Suppressor macrophage treated with lipopolysaccharide for 1 hour (primary cell): ENCODE measurements around the gene RAB28.
A peak's percentile ranks its signal among the peaks of the same experiment; 100 is the strongest.

Experiments used
- DNase-seq, 3 donors: peaks; one replicate each; pipeline ENCODE4 v3.0.0-alpha.2; 2020 to 2022

RAB28 gene

DNA sequence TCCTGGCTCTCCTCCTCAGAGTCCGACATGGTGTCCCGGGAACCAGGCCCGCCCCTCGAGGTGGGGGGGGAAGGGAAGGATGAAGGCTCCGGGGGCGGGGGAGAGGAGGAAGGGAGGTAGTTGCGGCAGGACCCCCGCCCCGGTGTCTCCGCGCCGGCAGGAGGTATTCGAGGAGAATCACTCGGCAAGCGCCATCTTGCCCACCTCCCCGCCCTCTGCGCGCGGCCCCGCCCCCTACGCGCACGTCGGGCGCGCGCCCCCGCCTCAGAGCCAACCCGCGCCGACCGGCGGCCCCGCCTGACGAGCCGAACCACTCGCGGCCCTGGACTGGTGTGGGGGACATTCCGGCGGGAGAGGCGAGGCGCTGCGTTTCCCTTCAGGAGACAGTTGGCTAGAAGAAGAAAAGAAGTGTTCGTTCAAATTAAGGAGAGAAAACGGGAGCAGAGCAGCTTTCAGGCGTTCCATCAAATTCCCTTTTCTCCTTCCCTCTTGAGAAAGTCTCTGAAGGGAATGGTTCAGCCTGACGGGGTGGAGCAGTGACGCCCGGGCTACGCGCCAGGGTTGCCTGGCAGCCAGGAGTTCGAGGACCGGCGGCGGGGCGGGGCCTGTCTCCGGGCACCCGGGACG lies at the start of gene RAB28:
RAB28 (minus strand) TSS at position 219 of the 627 bp plus-strand sequence.
- DNase-seq, result peak; percentile 92 to 98 (median 97)

- no peak for DNase-seq
These were observed 47.5 kb upstream of the RAB28 start for GRCh38 chr4:13531625-13531998.

- DNase-seq, result no peak
These were observed 46.9 kb upstream of the RAB28 start for GRCh38 chr4:13530823-13531624.

DNA sequence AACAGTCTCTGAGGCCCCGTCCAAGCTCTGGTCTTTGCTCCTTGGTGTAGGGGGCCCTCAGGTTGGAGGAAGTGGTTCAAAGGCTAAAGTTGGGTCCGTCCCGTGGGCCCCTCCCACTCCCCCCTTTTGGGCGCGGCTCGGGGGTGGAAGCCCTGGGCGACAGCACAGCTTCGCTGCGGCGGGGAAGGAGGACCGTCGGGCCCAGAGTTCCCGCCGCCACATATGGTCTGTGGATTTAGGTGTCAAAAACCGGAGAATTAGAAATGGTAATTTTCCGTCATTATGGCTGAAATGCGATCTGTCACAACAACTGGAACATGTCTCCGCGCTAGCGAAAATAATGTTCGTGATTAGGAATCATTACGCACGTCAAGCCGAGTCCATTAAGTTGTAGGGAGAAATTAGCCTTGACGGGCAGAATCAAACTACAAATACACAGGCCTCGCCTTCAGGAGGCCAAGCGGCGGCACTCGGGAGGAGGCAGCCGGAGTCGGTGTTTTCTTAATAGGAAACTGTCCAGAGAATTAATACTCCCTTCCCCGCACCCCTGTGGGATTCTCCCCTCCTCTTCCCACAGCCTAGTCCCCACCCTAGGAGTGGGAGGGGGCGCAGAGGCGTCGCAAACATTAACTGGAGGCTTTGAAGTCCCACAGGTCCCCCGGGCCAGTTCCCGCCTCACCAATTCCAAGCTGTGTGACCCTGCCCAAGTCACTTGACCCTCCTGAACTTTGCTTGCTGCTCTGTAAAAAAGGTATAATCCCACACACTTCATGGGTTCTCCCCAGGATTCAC lies 45.2 kb upstream of the RAB28 start:
- no peak for DNase-seq

GRCh38 chr4:13528821-13529127 lies 44.6 kb upstream of the RAB28 start:
- DNase-seq, result no peak

- DNase-seq, result peak; percentile 44 to 61 (median 55)
These were observed 44.1 kb upstream of the RAB28 start for GRCh38 chr4:13527981-13528820.

DNA sequence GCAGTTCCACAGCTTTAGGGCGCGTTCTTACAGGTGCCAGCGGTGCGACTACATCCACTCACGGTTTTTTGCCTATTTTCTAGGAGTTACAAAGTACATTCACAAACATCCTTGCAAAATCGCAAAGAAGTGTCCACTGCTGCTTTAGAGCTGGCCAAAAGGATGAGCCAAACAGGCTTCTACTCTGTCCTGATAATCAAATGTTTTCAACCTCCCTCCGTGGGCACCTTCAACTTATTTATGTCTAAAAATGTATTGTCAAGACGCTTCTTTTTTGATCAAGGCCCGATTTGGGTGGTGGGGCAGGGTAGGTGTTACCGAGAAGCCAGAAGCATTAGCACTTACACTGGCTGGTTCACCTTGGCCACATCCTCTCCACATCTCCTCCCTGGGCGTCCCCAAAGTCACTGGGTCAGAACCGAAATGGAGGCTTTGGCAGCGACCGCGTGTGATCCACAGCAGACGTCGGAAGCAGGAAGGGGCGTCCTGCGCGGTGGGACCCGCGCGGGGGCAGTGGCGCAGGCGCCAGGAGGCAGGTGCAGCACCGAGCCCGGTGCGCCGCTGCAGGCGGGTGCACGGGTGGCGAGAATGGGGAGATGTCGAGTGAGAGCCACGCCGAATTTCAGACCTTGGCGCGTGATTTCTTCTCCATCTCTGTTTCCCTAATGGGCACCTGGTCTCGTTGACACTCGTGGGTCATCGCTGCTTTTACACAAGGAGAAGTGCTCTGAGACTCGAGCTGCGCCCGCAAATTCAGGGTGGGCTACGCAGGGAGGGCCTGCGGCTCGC lies 43.2 kb upstream of the RAB28 start:
- DNase-seq, result no peak

GRCh38 chr4:13526658-13527057 lies 42.5 kb upstream of the RAB28 start:
- DNase-seq, result no peak

GRCh38 chr4:13525606-13526281 lies 41.6 kb upstream of the RAB28 start:
- no peak for DNase-seq

- DNase-seq, result no peak
These were observed 40.5 kb upstream of the RAB28 start for GRCh38 chr4:13524504-13525243.

DNA sequence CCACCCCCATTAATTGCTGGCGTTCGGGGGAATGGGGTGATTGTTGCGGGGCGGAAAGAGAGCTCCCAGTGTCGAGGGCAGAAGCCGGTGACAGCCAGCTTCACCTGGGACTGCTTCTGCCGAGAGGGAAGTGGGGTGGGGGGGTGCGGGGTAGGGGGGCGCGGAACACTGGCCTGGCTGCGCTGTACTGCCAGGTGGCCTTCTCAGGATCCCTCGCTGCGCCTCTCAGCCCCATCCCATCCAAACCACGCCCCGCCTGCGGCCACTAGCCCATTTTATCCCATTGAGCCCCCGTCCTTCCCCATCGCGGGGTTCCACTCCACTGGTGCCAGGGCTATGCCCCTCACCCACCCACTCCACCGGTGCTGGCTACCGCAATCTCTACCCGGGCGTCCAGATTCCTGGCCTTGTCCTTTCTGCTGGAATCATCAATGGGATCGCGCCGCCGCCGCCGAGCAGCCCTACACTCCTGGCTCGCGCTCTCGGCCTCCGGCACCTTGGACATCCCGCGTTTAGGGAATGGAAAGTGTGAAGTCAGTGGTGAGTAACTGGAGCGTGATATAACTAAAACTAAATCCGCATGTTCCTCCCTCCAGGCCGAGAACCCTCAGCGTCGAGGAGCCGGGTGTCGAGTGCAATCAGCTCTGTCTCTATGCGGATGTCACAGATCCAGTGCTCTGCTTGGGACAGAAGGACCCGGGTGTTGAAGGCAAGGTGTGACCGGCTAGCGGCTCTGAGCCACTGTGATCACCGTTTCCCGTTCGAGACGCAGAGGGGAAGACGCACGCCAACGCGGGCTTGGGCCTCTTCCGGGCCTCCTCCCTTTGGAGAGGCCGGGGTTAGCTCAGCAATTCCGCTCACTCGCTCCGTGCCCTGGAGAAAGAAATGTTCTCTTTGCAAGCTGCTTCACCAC lies 39.7 kb upstream of the RAB28 start:
- no peak for DNase-seq

GRCh38 chr4:13523105-13523477 lies 39.0 kb upstream of the RAB28 start:
- no peak for DNase-seq

- DNase-seq, result no peak
These were observed 38.4 kb upstream of the RAB28 start for GRCh38 chr4:13522282-13523104.

- DNase-seq, result no peak
These were observed 36.9 kb upstream of the RAB28 start for GRCh38 chr4:13521047-13521446.

GRCh38 chr4:13516315-13516860 lies 32.2 kb upstream of the RAB28 start:
- DNase-seq, result no peak

- DNase-seq, result no peak
These were observed 31.1 kb upstream of the RAB28 start for GRCh38 chr4:13515268-13515667.

DNA sequence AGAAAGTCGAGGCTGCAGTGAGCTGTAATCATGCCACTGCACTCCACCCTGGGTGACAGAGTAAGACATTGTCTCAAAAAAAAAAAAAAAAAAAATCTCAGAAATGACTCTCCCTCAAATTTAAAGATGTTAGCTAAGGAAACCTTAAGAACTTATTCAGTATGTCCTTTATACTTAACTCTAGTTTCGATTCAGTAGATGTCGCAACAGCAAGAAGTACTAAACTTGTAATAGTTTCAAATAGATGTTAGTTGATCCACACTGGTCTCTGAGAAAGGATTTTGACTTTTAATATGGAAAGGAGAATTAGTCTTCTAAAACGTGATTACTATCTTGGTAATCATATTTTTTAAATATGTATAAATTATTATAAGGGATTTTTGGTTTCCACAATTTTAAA lies 30.6 kb upstream of the RAB28 start:
- no peak for DNase-seq

DNA sequence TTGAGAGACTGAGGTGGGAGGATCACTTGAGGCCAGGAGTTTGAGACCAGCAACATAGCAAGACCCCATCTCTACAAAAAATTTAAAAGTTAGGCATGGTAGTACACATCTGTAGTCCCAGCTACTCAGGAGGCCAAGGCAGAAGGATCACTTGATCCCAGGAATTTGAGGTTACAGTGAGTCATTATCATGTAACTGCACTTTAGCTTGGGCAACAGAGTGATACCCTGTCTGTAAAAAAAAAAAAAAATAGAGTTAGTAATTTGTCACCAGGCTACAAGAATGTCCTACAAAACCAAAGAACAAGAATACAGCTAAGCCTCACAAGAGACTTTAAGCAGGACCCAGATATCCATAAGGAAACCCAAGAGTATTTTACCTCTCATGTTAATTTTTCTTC lies 27.0 kb upstream of the RAB28 start:
- DNase-seq, result no peak

DNA sequence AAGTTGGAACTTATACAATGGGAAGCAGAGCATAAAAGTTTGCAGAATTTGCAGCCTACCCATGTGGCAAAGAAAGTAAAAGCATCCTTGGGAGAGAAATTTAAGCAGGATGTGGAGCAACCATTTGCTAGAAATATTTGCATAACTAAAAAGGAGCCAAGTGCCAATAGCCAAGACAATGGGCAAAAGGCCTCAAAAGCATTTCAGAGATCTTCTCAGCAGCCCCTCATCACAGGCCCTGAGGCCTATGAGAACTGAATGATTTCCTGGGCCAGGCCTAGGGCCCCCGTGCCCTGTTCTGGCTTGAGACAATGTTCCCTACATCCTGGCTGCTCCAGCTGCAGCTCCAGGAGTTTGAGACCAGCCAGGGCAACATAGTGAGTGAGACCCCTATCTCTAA lies 25.3 kb upstream of the RAB28 start:
- no peak for DNase-seq
